ENCODE results near the gene SF3B4. TPM values are rescaled to one million over a fixed set of nuclear protein-coding genes. Genes with fewer than 3 reads are reported as not detected.

Gene SF3B4
- total RNA-seq, 1 experiment from 2014 or later = 103 TPM

DNA sequence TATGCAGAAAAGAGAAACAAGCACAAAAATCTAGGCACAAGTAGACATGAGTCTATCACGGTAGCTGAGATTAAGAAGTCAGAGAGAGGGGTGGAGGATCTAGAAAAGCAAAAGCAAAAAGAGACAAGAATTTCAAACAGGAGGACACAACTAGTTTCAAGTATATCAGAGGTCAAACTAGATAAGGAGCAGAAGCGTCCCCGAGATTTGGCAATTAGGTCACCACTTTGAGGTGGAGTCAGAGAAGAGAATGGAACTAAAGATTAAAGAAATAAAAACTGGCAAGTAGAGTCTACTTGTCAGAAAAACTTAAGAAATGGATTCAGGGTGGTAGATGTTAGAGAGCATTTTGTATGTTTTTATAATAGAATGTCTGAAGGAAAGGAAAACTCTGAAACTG lies 2.3 kb downstream of the SF3B4 start:
- ChIA-PET POLR2A (no interaction called here), CTCF (no interaction called here)
- Mint-ChIP-seq H3K36me3 (ENCODE audit: insufficient read depth, unreplicated experiment) (peaks cover 78% of the 10 kb centered on the region), H3K9me3 (ENCODE audit: unreplicated experiment) (no peaks in the 10 kb centered on the region), H3K27ac (ENCODE audit: unreplicated experiment) (no peak overlapping the region), H3K4me1 (ENCODE audit: low read depth, unreplicated experiment) (peaks cover 11% of the 10 kb centered on the region), H3K4me3 (ENCODE audit: unreplicated experiment) (peak overlapping the region; percentile 23), H3K27me3 (ENCODE audit: insufficient read depth, unreplicated experiment) (no peaks in the 10 kb centered on the region)
- TF ChIP-seq, protein P1, sequence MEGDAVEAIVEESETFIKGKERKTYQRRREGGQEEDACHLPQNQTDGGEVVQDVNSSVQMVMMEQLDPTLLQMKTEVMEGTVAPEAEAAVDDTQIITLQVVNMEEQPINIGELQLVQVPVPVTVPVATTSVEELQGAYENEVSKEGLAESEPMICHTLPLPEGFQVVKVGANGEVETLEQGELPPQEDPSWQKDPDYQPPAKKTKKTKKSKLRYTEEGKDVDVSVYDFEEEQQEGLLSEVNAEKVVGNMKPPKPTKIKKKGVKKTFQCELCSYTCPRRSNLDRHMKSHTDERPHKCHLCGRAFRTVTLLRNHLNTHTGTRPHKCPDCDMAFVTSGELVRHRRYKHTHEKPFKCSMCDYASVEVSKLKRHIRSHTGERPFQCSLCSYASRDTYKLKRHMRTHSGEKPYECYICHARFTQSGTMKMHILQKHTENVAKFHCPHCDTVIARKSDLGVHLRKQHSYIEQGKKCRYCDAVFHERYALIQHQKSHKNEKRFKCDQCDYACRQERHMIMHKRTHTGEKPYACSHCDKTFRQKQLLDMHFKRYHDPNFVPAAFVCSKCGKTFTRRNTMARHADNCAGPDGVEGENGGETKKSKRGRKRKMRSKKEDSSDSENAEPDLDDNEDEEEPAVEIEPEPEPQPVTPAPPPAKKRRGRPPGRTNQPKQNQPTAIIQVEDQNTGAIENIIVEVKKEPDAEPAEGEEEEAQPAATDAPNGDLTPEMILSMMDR (IDR thresholded peaks at IDR 0.05; ENCODE audit: insufficient read depth in 1 of 2, low read depth in 1 of 2, low read length in 1 of 2, severe bottlenecking in 1 of 2, unreplicated experiment in 1 of 2) = no peak
- peaks cover 2% of the 10 kb centered on the region; the same call in 1 of the 2 replicates for H3K36me3 ChIP-seq (ENCODE audit: control insufficient read depth, insufficient read depth, low read length)
- peaks cover 9% of the 10 kb centered on the region for H3K4me1 ChIP-seq
- intact Hi-C loops (cut with micrococcal nuclease; ENCODE audit: unreplicated experiment) = no loop called here
- no peak for DNase-seq
- H3K4me3 ChIP-seq (ENCODE audit: low read depth, low read length) = no peak overlapping the region
- no peaks in the 10 kb centered on the region for H3K27me3 ChIP-seq (replicated peaks; ENCODE audit: control insufficient read depth, insufficient read depth, low read length)
- H3K9me3 ChIP-seq = no peaks in the 10 kb centered on the region
- BruUV-seq (replicated peaks) = no TSS peak

DNA sequence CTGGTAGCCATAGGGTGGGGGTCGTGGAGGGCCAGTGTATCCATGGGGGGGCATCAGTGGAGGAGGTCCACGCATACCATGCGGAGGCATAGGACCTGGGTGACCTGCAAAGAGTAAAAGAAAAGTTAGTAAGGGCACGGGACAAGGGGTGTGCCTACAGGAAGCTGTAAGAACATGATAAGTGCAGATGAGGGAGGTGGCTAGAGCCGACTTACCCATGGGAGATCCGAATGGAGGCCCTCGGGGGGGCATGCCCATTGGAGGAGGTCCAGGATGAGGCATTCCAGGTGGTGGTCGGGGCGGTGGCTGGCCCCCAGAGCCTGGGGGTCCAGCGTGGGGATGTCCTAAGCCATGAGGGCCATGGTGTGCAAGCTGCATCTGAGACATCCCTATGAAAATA lies 4.0 kb downstream of the SF3B4 start:
- Histone ChIP-seq H3K27me3 (replicated peaks; ENCODE audit: control insufficient read depth, insufficient read depth, low read length) (no peaks in the 10 kb centered on the region), H3K36me3 (ENCODE audit: control insufficient read depth, insufficient read depth, low read length) (peaks cover 2% of the 10 kb centered on the region; the same call in 1 of the 2 replicates), H3K4me3 (ENCODE audit: low read depth, low read length) (no peak overlapping the region), H3K4me1 (peaks cover 8% of the 10 kb centered on the region), H3K9me3 (no peaks in the 10 kb centered on the region)
- no peak overlapping the region for H3K27ac Mint-ChIP-seq (ENCODE audit: unreplicated experiment)
- no TSS peak for BruUV-seq (replicated peaks)
- ChIA-PET CTCF (no interaction called here), POLR2A (no interaction called here)
- no peaks in the 10 kb centered on the region for H3K27me3 Mint-ChIP-seq (ENCODE audit: insufficient read depth, unreplicated experiment)
- H3K4me1 Mint-ChIP-seq (ENCODE audit: low read depth, unreplicated experiment) = peaks cover 11% of the 10 kb centered on the region
- intact Hi-C loops (cut with micrococcal nuclease; ENCODE audit: unreplicated experiment) = no loop called here
- no peaks in the 10 kb centered on the region for H3K9me3 Mint-ChIP-seq (ENCODE audit: unreplicated experiment)
- DNase-seq = no peak
- TF ChIP-seq, protein P1 (IDR thresholded peaks at IDR 0.05; ENCODE audit: insufficient read depth in 1 of 2, low read depth in 1 of 2, low read length in 1 of 2, severe bottlenecking in 1 of 2, unreplicated experiment in 1 of 2) = no peak
- peaks cover 79% of the 10 kb centered on the region for H3K36me3 Mint-ChIP-seq (ENCODE audit: insufficient read depth, unreplicated experiment)
- no peak overlapping the region for H3K4me3 Mint-ChIP-seq (ENCODE audit: unreplicated experiment)

DNA sequence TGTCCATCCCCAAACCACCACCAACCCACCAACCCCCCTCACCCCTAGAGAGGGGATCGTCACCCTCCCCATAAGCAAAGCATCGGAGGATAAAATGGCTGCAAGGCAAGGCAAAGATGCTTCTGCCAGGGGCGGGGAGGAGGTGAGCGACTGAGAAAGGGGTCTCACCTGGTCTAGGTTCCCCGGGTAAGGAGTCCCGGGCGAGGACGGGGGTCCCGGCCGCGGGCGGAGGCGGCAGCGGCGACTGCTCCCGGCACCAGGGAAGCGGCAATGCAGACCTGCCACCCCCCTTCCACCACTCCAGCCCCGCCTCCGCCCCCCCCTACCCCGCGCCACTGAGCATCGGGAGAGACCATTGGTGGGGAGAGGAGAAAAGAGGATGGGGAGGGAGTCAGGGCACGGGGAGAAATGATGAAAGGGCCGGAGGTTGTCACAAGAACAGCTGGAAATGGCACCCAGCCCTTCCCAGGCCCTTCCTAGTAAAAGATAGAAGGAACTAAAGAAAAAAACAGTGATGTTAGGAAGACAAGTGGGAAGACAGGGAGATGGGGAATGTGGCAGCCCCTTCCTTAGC lies 9.9 kb downstream of the SF3B4 start, which contains the start of gene SV2A:
SV2A (minus strand) TSS at position 274 of the 574 bp plus-strand sequence. CDS start 4,004 bp downstream, outside the sequence.
- POLR2A ChIA-PET = no interaction called here
- TF ChIP-seq, protein P1 (IDR thresholded peaks at IDR 0.05; ENCODE audit: insufficient read depth in 1 of 2, low read depth in 1 of 2, low read length in 1 of 2, severe bottlenecking in 1 of 2, unreplicated experiment in 1 of 2) = no peak

More for the DNA sequence above, 9.9 kb downstream of the SF3B4 start, which contains the start of gene SV2A:
- H3K9me3 Mint-ChIP-seq (ENCODE audit: unreplicated experiment) = no peaks in the 10 kb centered on the region
- H3K27me3 Mint-ChIP-seq (ENCODE audit: insufficient read depth, unreplicated experiment) = no peaks in the 10 kb centered on the region
- H3K27ac Mint-ChIP-seq (ENCODE audit: unreplicated experiment) = peak within 1 kb of the TSS; percentile 58
- H3K36me3 Mint-ChIP-seq (ENCODE audit: insufficient read depth, unreplicated experiment) = peaks cover 26% of the 10 kb centered on the region
- CTCF ChIA-PET = no interaction called here
- intact Hi-C loops (cut with micrococcal nuclease; ENCODE audit: unreplicated experiment) = no loop called here
- H3K4me1 ChIP-seq = no peaks in the 10 kb centered on the region; the same call in 1 of the 2 replicates
- no peaks in the 10 kb centered on the region for H3K36me3 ChIP-seq (ENCODE audit: control insufficient read depth, insufficient read depth, low read length)
- BruUV-seq (replicated peaks) = no TSS peak
- no peaks in the 10 kb centered on the region for H3K27me3 ChIP-seq (replicated peaks; ENCODE audit: control insufficient read depth, insufficient read depth, low read length)
- H3K4me3 ChIP-seq (ENCODE audit: low read depth, low read length) = peak within 1 kb of the TSS; percentile 37
- peaks cover 13% of the 10 kb centered on the region for H3K4me1 Mint-ChIP-seq (ENCODE audit: low read depth, unreplicated experiment)
- H3K9me3 ChIP-seq = no peaks in the 10 kb centered on the region
- DNase-seq = no peak
- H3K4me3 Mint-ChIP-seq (ENCODE audit: unreplicated experiment) = peak within 1 kb of the TSS; percentile 63
